ENCODE data around the gene BRD3.

DNA sequence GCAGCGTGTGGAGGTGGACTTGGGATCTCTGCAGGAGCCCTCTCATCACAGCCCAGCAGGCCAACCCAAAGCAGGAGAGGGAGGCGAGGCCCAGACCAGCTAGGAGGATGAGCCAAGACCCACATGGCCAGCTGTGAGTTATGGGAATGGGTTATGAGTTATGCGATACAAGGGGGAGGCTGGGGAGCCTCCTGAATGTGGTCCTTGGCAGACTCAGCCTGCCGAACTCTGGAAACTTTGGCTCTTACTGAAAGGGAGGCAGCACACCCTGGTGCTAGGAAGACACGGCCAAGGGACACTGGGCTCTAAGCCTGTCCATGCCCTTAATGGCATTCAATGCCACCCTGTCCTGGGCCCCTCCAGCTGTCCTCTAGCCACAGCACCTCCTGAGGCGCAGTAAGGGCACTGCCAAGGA, 68.0 kb downstream of the BRD3 start:
- TF ChIP-seq YY1 (IDR thresholded peaks at IDR 0.05; ENCODE audit: insufficient read depth, insufficient read length) = no peak
- TF ChIP-seq ZNF274 (IDR thresholded peaks at IDR 0.05; ENCODE audit: low read depth, low read length) = no peak
